Activated T-helper 1 cell treated with anti-CD3 and anti-CD28 coated beads, Interleukin-12 subunit alpha, Interleukin-12 subunit beta, Interleukin-2, Interleukin-4 antibody, amounts not matched to agents 30 ng/mL and 10 ng/mL and 1 ng/mL, durations not matched to agents 14 hours and 24 hours and 36 hours (primary cell): Measurements from ENCODE around the gene CDKN2B. TPM values are rescaled to one million over a fixed set of nuclear protein-coding genes. Genes with fewer than 3 reads are reported as not detected.
A peak's percentile ranks its signal among the peaks of the same experiment; 100 is the strongest.
"Not testable (repeated sequence)": the region's sequence is repeated elsewhere in the genome, so short reads cannot be mapped to it uniquely, and the experiment has no call there.

ENCODE experiments used
- DNase-seq: peaks from one replicate; pipeline ENCODE4 v3.0.0; 2021; ENCODE audit warnings: low spot score
- H3K27ac Mint-ChIP-seq: one replicate; pipeline ENCODE4 v1.8.0; 2021; ENCODE audit warnings: mild to moderate bottlenecking, mixed read lengths
- H3K27me3 Mint-ChIP-seq: one replicate; pipeline ENCODE4 v1.8.0; 2022; ENCODE audit warnings: mild to moderate bottlenecking, moderate library complexity, mixed read lengths; ENCODE audit not compliant: insufficient read depth
- H3K36me3 Mint-ChIP-seq: one replicate; pipeline ENCODE4 v1.8.0; 2021; ENCODE audit warnings: low read depth, mixed read lengths
- H3K4me1 Mint-ChIP-seq: one replicate; pipeline ENCODE4 v1.8.0; 2021; ENCODE audit warnings: low read depth, mixed read lengths
- H3K4me3 Mint-ChIP-seq: one replicate; pipeline ENCODE4 v1.8.0; 2021; ENCODE audit warnings: mild to moderate bottlenecking, moderate library complexity, mixed read lengths
- H3K9me3 Mint-ChIP-seq: one replicate; pipeline ENCODE4 v1.8.0; 2021; ENCODE audit warnings: mixed read lengths
- intact Hi-C: fragments of 100-400 bp; cut with micrococcal nuclease; formaldehyde crosslinking; loops from one replicate; pipeline ENCODE4 v1.15.1; 2024
- total RNA-seq: library from RNA; stranded (reverse); gene quantifications from 2 replicates; pipeline ENCODE4 v1.2.3, GENCODE V29; 2022

Gene CDKN2B
- total RNA-seq, 1 donor from 2014 or later = 0.73 TPM

DNA sequence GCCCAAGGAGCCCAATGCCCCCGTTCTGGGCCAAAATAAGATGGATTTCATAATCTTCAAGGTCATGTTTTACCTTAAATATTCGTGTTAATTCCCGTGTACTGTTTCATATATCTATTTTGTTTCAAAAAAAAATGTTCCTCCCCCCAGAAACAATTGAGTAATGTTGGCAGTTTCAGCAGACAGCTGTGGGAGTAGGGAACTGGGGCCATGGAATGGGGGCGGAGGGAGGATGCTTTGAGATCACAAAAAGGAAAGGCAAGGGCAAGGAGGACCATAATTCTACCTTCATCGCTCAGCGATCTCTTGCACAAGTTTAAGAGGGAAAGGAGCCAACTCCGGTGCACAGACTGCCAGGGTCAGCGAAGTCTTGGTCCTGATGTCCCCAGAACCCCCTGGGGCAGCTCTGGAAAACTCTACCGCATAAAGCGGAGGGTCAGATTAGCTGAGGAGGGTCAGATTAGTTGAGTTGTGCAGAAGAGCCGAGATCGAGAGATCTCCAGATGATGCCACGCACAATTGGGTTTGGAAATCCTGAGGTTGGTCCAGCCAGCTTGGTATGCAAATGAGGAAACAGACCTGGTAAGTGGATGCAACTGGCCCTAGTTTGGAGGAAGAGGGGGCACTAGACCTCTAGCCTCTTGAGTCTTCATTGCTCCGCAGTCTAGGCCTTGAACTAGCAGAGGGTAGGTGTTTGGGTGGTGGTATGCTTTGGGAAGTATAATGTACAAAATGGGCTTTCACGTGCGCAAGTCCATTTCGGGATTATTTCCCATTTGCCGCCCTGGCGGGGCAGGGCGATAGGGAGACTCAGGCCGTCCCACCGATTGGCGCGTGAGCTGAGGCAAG lies 38.9 kb downstream of the CDKN2B start:
- intact Hi-C loops = loop anchor here (5.0 to 10.0 kb wide), 4 partner anchors 138 to 1852 kb away; partner anchors contain the start of genes DMRTA1 and IFNA8
- Mint-ChIP-seq H3K4me1 (peaks cover 54% of the 10 kb centered on the region), H3K9me3 (peaks cover 7% of the 10 kb centered on the region), H3K27ac (peak overlapping the region; percentile 88), H3K4me3 (no peak overlapping the region), H3K36me3 (peaks cover 12% of the 10 kb centered on the region), H3K27me3 (peaks cover 89% of the 10 kb centered on the region)
- DNase-seq = no peak

DNA sequence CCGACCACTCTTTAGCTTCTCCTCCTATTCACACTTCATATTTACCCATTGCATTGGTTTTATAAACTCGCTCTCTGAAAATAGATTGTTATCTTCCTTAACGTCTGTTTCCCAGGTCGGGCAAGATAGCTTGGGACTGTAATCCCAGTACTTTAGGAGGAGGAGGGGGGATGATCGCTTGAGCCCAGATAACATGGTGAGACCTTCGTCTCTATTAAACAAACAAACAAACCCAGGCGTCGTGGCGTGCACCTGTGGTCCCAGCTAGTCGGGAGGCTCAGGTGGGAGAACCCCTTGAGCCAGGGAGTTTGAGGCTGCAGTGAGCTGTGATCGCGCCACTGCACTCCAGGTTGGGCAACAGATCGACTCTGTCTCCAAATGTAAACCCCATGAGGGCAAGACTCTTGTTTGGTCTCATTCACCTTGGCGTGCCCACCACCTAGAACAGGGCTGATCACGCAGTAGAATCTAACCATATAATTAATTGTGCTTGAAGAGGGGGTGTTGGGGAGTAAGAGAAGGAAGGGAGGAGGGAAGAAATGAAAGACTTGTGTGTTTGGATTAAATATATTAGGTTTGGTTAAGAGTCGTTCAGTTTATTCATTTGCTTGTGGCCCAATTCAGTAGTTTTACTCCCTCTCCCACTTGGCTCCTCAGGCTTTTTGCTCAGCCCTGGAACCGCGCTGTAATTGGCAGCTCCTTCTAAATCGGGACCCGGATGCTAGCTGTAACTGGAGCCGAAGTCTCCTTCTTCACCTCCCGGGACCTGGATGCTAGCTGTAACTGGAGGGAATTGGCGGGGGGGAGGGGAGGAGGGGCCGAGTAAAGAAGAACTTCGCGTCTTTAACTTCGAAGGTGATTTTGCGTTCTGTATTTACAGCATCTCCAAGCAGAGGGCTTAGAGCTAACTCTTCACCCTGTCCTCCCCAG lies 39.8 kb downstream of the CDKN2B start:
- peak overlapping the region; percentile 88 for H3K27ac Mint-ChIP-seq
- H3K27me3 Mint-ChIP-seq = peaks cover 89% of the 10 kb centered on the region
- intact Hi-C loops = loop anchor here (5.0 kb wide), 3 partner anchors 137 to 1853 kb away; partner anchors contain the start of gene DMRTA1
- H3K9me3 Mint-ChIP-seq = peaks cover 7% of the 10 kb centered on the region
- peaks cover 54% of the 10 kb centered on the region for H3K4me1 Mint-ChIP-seq
- DNase-seq = no peak
- H3K4me3 Mint-ChIP-seq = no peak overlapping the region
- peaks cover 10% of the 10 kb centered on the region for H3K36me3 Mint-ChIP-seq

DNA sequence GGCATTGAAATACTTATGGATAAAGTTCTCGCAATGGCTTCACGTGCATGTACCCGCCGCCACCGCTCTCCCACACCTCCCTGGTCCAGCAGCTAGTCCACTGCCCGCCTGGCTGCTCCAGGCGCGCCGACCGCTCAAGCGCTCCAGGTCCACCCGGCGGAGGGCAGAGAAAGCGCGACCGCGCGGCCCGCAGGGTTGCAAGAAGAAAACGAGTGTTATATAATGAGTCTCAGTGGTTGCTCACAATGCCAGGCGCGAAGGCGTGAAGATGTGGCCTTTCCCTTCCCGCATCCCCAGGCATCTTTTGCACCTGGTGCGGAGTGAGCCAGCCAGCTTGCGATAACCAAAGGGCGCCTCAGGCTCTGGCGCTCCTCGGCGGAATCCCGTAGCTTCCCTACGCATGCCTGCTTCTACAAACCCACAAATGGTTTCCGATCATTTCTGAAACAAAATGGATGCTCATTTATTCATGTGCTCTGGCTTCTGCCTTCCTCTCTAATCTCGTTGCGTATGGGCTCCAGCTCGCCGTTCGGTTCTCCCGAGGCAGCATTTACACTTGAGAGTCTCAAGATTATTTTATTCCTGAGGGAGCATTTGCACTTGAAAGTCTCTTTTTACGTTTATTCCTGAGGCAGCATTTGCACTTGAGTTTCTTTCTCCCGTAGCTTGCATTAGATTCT lies 40.6 kb downstream of the CDKN2B start:
- H3K9me3 Mint-ChIP-seq = peaks cover 7% of the 10 kb centered on the region
- intact Hi-C loops = loop anchor here (1.0 to 5.0 kb wide), 4 partner anchors 40 to 1854 kb away; partner anchors contain the start of gene DMRTA1
- H3K4me3 Mint-ChIP-seq = peak overlapping the region; percentile 23
- H3K4me1 Mint-ChIP-seq = peaks cover 51% of the 10 kb centered on the region
- peaks cover 88% of the 10 kb centered on the region for H3K27me3 Mint-ChIP-seq
- H3K27ac Mint-ChIP-seq = peak overlapping the region; percentile 68
- DNase-seq = no peak
- peaks cover 9% of the 10 kb centered on the region for H3K36me3 Mint-ChIP-seq

DNA sequence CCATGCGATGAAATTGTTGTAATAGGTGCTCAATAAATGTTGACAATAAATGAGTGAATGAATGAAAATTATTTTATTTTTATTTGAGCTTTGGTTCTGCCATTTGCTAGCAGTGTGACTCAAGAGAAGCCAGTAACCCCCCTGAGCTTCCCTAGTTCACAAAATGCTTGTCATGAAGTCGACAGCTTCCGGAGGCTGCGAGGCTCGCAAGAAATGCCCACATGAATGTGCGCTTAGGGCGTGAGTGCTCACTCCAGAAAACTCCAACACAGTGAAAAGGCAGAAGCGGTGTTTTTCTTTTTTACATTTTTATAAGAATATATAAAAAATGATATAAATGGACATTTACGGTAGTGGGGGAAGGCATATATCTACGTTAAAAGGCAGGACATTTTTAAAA lies 41.4 kb downstream of the CDKN2B start:
- DNase-seq = no peak

DNA sequence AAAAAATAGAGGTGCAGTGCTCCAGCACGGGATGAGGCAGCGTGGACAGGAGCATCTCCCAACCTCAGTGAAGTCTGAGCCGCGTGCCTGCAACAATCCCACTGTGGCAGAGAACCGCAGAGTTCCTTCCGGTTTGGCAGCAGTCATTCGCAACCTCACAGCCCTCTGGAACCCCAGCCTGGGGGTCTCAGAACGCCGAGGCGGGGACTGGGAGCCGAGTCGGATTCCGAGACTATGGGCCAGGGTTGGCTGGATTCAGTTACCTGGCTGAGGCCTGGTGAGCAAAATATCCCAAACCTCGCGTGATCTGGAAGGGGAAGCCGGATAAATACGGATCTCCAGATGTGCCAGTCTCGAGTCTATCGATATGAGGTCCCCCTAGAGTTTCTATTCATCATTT lies 41.9 kb downstream of the CDKN2B start:
- H3K9me3 Mint-ChIP-seq = peaks cover 12% of the 10 kb centered on the region
- H3K36me3 Mint-ChIP-seq = peaks cover 13% of the 10 kb centered on the region
- intact Hi-C loops = loop anchor here (1.0 to 5.0 kb wide), 4 partner anchors 8 to 1855 kb away; partner anchors contain the start of gene DMRTA1
- H3K4me1 Mint-ChIP-seq = peaks cover 51% of the 10 kb centered on the region
- DNase-seq = no peak
- peak overlapping the region; percentile 88 for H3K27ac Mint-ChIP-seq
- H3K27me3 Mint-ChIP-seq = peaks cover 87% of the 10 kb centered on the region
- H3K4me3 Mint-ChIP-seq = no peak overlapping the region

More for the DNA sequence above, 41.4 kb downstream of the CDKN2B start:
- peak overlapping the region; percentile 81 for H3K27ac Mint-ChIP-seq
- intact Hi-C loops = loop anchor here (1.0 to 5.0 kb wide), 5 partner anchors 8 to 1855 kb away; partner anchors contain the start of gene DMRTA1
- peaks cover 89% of the 10 kb centered on the region for H3K27me3 Mint-ChIP-seq
- H3K4me3 Mint-ChIP-seq = no peak overlapping the region
- peaks cover 11% of the 10 kb centered on the region for H3K36me3 Mint-ChIP-seq
- peaks cover 10% of the 10 kb centered on the region for H3K9me3 Mint-ChIP-seq
- peaks cover 53% of the 10 kb centered on the region for H3K4me1 Mint-ChIP-seq

DNA sequence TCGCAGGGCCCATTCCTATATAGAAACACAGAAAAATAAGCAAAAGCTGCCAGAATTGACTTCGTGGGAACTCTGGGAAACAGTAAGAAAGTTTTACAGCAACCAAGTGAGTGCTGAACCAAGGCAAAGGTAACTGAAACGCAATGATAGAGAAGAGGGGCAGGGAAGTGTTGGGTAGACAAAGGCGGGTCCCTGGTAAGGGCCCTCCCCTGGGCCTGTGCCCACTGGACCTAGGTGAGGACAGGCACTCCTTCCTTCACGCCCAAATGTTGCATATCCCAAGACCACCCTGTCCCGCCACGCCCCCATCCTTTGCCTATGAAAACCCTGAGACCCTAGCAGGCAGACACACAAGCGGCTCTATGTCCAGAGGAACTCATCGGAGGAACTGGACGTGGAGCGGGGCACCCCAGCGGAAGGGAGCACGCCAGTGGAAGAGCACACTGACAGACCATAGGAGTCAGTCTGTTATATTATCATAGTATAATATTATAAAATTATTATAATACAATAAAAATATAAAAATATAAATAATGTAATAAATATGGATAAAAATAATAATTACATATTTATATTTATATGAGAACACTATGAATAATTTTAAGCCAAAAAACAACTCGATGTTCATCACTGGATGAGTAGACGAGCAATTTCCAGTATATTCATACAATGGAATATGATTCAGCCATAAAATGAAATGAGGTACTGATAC lies 42.8 kb downstream of the CDKN2B start:
- Mint-ChIP-seq H3K36me3 (peaks cover 11% of the 10 kb centered on the region), H3K9me3 (peaks cover 12% of the 10 kb centered on the region), H3K27ac (peak overlapping the region; percentile 88), H3K4me3 (no peak overlapping the region), H3K27me3 (peaks cover 86% of the 10 kb centered on the region), H3K4me1 (peaks cover 51% of the 10 kb centered on the region)
- intact Hi-C loops = loop anchor here (5.0 kb wide), 3 partner anchors 134 to 1856 kb away; partner anchors contain the start of gene DMRTA1
- DNase-seq = no peak

DNA sequence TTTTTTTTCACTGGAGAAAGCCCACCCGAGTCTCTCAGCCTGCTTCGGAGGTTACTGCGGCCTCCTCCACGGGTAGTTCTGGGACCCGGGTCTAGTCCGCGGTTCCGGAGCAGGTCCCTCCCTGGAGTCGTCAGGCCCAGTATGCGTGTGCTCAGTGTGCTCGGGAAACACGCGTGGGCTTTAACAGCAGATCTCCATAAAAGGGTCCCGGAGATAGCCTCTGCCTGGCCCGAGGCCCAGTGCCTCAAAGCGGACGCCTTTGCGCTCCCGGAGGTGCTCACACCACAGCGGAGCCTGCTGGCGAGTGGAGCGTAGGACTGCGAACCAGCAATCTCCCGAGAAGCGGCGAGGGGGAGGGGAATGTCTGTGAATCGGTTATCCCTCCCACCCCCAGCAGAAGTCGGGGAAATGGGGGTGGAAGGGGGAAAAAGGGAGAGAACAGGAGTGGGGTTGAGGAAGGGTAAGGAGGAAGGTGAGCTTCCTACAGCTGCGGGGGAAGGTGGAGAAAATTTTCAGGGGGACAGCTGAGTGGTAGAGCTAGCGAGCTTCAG lies 43.6 kb downstream of the CDKN2B start:
- intact Hi-C loops = loop anchor here (1.0 to 5.0 kb wide), 7 partner anchors 46 to 1857 kb away; partner anchors contain the start of gene DMRTA1
- Mint-ChIP-seq H3K27me3 (peaks cover 80% of the 10 kb centered on the region), H3K27ac (peak overlapping the region; percentile 42), H3K36me3 (peaks cover 11% of the 10 kb centered on the region), H3K4me3 (peak overlapping the region; percentile 43), H3K9me3 (peaks cover 12% of the 10 kb centered on the region), H3K4me1 (peaks cover 51% of the 10 kb centered on the region)
- peak; percentile 39 for DNase-seq

DNA sequence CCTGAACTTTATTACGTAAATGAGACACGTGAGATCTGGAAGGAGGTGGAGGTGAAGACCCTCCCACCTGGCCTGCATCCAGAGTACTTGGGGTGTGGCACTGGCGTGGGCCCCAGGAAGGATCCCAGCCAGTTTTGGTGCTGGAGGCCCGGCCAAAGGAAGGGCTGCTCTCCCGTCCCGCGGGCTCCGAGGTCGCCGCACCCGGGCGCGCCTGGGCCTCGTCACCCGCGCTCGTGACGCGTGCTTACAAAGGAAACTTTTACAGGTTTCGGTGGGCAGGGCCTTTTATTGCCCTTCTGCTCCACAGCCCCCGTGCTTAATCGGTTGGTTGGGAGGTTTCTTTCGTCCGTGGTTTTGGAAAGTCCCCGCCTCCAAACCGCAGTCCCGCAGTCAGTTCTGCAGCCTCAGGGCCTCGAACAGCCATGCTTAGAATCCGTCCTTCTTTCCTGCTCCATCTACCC lies 44.1 kb downstream of the CDKN2B start:
- DNase-seq = peak; percentile 61
- intact Hi-C loops = loop anchor here (1.0 to 5.0 kb wide), 7 partner anchors 46 to 1857 kb away; partner anchors contain the start of gene DMRTA1
- Mint-ChIP-seq H3K9me3 (peaks cover 11% of the 10 kb centered on the region), H3K27me3 (peaks cover 76% of the 10 kb centered on the region), H3K27ac (peak overlapping the region; percentile 42), H3K36me3 (peaks cover 11% of the 10 kb centered on the region), H3K4me1 (peaks cover 51% of the 10 kb centered on the region), H3K4me3 (peak overlapping the region; percentile 43)

DNA sequence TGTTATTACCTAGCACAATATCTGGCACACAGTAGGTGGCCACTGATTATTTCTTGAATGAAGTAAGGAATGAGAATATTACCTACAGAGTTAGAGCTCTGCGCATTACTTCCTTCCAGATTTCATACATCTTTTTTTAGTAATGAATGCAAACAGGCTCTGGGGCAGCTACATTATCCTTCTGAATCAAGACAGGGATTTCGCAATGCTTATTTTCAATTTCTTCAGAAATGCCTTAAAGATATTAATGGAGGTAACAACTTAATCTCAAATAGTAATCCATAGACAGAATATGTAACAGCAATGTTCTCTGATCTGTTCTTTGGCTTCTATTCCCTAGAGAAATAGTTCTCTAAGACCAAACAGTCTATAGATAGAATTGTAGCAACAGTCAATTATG lies 47.5 kb downstream of the CDKN2B start:
- Mint-ChIP-seq H3K4me3 (no peak overlapping the region), H3K27me3 (peaks cover 49% of the 10 kb centered on the region), H3K27ac (no peak overlapping the region), H3K36me3 (peaks cover 6% of the 10 kb centered on the region), H3K4me1 (peaks cover 33% of the 10 kb centered on the region), H3K9me3 (peaks cover 5% of the 10 kb centered on the region)
- DNase-seq = no peak
- intact Hi-C loops = no loop called here

DNA sequence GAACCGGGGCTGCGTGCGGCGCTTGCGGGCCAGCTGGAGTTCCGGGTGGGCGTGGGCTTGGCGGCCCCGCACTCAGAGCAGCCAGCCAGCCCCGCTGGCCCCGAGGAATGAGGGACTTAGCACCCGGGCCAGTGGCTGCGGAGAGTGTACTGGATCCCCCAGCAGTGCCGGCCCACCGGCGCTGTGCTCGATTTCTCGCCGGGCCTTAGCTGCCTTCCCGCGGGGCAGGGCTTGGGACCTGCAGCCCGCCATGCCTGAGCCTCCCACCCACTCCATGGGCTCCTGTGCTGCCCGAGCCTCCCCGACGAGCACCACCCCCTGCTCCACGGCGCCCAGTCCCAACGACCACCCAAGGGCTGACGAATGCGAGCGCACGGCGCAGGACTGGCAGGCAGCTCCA lies 49.8 kb downstream of the CDKN2B start:
- peaks cover 13% of the 10 kb centered on the region for H3K4me1 Mint-ChIP-seq
- intact Hi-C loops, H3K27ac Mint-ChIP-seq, H3K4me3 Mint-ChIP-seq, H3K36me3 Mint-ChIP-seq, H3K9me3 Mint-ChIP-seq, DNase-seq: not testable (repeated sequence)
- H3K27me3 Mint-ChIP-seq = peaks cover 34% of the 10 kb centered on the region

DNA sequence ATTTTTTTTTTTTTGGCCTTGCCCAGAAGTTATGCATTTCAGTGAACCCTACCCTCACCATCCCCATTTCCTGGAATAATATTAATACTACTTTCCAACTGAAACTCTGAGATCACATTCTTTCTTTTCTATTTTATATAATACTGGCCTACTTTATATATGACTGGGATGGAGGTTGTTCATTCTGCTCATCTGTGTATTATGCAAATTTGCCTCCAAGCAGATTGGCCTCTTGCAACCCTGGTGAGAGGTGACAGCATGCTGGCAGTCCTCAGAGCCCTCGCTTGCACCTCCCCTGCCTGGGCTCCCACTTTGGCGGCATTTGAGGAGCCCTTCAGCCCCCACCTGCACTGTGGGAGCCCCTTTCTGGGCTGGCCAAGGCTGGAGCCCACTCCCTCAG lies 50.3 kb downstream of the CDKN2B start:
- no peak for DNase-seq
- no peak overlapping the region for H3K4me3 Mint-ChIP-seq
- no peak overlapping the region for H3K27ac Mint-ChIP-seq
- H3K9me3 Mint-ChIP-seq = peaks cover 5% of the 10 kb centered on the region
- intact Hi-C loops = no loop called here
- peaks cover 12% of the 10 kb centered on the region for H3K4me1 Mint-ChIP-seq
- H3K27me3 Mint-ChIP-seq = peaks cover 31% of the 10 kb centered on the region
- H3K36me3 Mint-ChIP-seq = peaks cover 4% of the 10 kb centered on the region
